HG03103 (cell line): ENCODE data around the gene MRPL37.
"Not testable (repeated sequence)": the region's sequence is repeated elsewhere in the genome, so short reads cannot be mapped to it uniquely, and the experiment has no call there.

Experiments
- ATAC-seq: cut with Tn5 transposase; IDR thresholded peaks from one replicate; pipeline ENCODE4 v1.9.1; 2021; ENCODE audit warnings: low read depth; ENCODE audit not compliant: unreplicated experiment

MRPL37 gene

GRCh38 chr1:54218883-54219687 is 19.1 kb downstream of the MRPL37 start:
- ATAC-seq = no peak

- ATAC-seq = no peak
These were observed 19.7 kb downstream of the MRPL37 start for GRCh38 chr1:54219688-54220003.

DNA sequence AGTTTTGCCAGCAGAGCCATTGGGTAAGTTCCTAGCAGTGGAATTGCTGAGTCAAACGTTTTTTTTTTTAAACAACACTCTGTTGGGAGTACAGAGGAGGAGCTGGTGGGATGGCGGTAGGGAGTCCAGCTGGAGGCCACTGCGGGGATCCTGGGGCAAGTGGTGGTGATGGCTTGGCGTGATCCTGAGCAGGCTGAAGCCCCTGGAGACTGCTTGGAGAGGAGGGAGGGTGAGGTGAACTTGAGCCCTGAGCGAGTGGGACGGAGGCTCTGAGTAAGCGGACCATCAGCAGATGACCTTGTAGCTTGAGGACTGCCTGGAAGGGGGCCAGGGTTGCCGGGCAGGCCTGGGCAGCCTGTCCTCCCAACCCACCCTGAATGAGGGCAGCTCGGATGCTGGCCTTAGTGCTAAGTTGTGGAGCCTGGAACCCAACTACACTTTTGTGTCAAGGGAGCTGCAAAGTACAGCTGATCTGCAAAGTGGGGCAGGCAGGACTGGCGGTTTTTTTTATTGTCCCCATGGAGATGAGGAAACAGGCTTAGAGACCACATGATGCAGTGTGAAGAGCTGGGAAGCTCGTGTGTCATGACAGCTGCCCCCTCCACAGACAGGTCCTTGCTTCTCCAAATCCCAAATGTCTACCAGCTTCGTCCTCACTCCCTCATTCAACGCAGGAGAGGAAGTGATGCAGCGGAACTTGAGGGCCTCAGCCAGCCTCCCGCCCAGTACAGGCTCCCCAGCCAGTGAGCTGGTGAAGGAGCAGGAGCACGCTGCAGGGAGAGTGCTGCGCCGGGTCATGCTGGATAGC is 20.2 kb downstream of the MRPL37 start:
- ATAC-seq = no peak

GRCh38 chr1:54221113-54221834 is 21.3 kb downstream of the MRPL37 start:
- ATAC-seq = no peak

GRCh38 chr1:54221867-54222484 is 22.0 kb downstream of the MRPL37 start:
- ATAC-seq = no peak

- ATAC-seq = no peak
These were observed 22.7 kb downstream of the MRPL37 start for GRCh38 chr1:54222711-54223110.

DNA sequence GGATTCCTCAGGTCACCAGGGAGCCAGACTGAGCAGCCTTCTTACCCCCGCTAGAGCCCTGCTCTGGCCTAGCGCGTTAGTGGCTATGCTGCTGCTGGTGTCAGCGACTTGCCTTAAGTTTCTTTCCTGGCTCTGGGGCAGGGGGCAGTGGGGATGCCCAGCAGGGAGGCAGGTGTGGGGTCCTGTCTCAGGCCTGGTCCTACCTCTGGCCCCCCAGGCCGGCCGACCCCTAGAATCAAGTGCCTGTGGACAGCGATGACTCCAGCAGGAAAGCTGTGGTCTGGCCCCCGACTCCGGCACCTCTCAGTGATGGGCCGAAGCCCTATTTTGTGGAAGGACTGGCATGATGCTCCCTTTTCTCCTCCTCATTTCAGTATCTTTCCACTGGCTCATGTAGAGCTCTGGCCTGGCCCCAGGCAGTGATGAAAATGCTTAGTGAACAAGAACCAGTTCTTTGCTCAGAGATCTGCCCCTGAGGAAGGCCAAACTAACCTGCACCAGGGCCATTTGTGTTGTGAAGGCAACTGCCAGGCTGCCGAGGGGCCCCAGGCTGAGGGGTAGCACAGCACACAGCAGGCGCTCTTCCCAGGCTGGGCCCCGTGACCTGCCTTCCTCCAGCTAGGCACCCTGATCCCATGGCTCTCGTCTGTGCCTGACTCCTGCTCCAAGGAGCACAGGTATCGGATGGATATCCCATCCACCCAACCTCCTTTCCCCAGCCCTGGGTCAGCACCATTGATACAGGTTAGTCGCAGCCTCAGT is 23.7 kb downstream of the MRPL37 start:
- no peak for ATAC-seq

DNA sequence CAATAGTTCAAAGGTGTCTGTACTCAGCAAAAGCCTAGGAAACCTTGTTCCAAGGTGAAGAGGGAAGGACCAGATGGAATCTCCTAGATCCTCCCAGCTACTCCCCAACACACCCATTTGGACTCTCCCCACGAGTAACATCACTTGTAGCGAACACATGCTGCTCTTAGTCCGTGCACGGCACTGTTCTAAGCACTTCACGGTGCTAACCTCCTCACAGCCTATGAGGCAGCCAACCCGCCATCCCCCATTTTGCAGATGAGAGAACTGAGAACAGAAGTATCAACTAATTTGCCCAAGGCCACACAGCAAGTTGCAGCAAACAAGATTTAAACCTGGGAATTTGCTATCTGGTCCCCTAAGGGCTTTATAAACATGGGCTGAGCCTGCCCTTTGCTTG is 24.3 kb downstream of the MRPL37 start:
- no peak for ATAC-seq

DNA sequence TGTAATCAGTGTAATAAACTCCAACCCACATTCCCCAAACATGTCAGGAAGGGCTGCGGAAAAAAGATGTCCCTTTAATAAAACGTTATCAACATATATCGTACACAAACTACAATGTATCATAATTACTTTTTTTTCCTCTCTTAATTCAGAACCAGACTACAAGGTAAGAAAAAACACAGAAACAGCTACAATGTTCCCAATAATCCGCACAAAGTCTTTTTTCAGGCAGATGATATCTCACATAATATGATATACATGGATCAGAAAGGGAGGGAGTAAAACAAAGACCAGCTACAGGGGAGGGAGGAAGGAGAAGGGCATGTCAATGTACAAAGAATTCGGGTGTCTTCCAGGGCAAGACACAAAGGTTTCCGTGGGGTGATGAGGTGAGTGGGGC is 25.4 kb downstream of the MRPL37 start:
- no peak for ATAC-seq

DNA sequence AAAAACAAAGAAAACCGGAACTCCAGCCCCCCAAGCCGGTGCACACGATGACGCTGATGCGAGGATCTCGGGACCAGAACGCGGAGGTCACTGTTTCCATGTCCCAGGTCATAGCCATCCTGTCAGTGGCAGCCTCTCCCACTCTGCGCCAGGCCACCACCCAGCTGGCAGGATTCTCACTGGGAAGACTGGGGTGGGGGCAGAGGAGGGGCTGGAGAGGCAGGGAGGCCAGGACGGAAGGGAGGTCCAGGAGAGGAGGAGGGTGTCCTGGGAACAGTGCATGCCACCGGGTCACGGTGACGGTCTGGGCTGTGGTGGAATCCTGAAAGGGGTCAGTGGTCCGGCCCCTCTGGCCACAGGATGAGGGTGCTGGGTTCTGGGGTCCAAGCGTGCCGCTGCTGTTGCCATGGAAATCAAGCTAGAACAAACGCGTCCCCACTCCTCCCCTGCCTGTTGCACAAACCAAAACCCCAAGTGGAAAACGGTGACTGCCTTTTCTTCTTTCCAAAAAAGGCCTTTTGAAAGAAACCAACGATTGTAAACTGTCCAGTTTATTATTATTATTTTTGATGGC is 26.1 kb downstream of the MRPL37 start:
- no peak for ATAC-seq

DNA sequence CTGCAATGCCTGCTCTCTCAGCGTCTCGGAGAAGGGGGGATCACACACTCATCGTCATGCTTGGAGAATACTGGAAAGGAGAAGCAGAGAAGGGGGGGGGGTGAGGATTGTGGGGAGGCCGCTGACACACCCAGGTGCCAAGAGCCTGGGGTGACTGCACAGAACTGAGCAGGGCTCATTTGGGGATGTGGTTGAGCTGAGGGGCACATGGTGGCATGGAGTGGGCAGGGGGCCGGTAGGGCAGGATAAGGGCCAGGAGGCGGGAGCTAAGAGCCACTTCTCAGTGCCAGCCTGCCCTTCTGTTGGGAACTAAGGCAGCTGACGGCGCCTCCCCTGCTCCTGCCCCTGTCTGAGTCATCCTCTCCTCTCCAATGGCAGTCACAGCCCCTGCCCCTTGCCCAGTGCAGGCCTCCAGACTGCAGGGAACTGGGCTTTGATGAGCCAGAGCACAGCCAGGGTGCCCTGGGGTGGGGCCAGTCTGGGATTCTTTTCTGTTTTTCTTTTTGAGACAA is 27.2 kb downstream of the MRPL37 start:
- no peak for ATAC-seq

DNA sequence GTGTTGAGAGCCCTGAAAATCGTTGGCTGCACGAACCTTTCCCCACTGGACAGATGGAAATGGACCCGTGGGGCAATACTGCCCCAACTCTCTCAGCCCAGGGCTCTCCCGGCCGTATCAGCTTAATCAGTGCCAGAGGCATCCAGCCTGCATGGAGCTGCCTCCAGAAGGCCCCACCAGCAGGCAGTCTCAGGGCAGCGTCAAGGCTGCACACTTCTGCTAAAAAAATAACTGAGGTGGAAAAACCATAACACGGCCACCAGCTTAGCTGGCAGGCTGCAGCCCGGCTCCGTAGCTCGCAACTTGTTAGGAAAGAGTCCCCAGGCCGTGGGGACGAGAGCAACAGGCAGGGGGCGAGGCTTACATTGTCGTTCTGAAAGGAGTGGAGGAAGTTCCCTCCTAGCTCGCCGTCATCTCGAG is 27.9 kb downstream of the MRPL37 start:
- ATAC-seq = no peak

GRCh38 chr1:54228638-54229079 is 28.7 kb downstream of the MRPL37 start:
- no peak for ATAC-seq

DNA sequence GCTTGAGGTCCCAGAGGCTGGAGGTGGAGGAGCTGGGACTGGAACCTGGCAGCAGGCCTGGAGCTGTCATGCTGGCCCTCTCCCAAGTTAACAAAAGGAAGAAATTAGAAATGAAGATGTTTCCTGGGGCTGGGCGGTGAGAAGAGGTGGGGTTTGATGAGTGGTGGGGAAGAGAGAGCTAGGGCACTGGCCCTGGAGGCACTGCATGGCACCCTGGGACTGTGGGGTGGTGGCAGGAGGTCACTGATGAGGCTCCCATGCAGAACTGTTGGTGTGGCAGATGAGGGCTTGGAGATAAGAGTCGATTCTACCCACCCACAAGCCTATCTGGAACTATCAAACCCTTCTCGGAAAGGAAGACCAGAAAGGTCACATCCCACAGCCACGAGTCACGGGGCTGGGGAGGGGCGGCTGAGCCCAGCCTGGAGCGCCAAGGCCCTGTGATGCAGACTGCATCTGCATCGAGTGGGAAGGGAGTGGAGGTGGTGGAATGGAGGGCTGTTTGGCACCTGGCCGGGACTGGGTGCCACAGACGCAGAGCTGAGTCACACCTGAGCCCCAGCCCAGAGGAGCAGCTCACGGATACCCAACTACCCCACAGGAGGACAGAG is 29.4 kb downstream of the MRPL37 start:
- ATAC-seq = no peak

DNA sequence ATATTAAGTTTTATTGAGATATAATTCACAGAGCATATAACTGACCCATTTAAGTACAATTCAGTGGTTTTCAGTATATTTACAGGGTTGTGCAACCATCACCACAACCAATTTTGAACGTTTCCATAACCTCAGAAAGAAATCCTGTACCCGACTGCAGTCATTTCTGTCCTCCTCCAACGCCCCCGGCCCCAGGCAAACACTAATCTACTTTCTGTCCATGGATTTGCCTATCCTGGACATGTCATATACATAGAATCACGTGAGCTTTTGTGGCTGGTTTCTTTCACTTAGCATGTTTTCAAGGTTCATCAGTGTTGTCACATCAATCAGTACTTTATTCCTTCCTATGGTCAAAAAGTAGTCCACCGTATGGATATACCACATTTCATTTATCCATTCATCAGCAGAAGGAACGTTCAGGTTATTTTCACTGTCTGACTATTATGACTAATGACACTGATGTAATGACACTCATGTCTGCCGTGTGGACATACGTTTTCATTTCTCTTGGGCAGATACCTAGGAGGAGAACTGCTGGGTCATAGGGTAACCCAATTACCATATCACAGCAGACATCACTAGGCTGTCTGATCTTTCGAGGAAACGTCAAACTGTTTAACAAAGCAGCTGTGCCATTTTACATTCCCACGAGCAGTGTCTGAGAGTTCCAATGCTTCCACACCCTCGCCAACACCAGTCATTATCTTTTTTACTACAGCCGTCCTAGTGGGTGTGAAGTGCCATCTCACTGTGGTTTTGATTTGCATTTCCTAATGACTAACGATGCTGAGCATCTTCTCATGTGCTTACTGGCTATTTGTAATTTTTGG is 30.8 kb downstream of the MRPL37 start:
- no peak for ATAC-seq

GRCh38 chr1:54233196-54233595 is 33.2 kb downstream of the MRPL37 start:
- not testable (repeated sequence) for ATAC-seq

- ATAC-seq = no peak
These were observed 34.3 kb downstream of the MRPL37 start for GRCh38 chr1:54234284-54234683.

- no peak for ATAC-seq
These were observed 37.6 kb downstream of the MRPL37 start for GRCh38 chr1:54237586-54237985.
